Suppressor macrophage treated with lipopolysaccharide for 1 hour (primary cell): ENCODE results near the gene CTDSP2.
"Not testable (repeated sequence)": the region's sequence is repeated elsewhere in the genome, so short reads cannot be mapped to it uniquely, and the experiment has no call there.

ENCODE experiments used
- DNase-seq, 3 donors: peaks; one replicate each; pipeline ENCODE4 v3.0.0-alpha.2; 2020 to 2022

The CTDSP2 gene

DNA sequence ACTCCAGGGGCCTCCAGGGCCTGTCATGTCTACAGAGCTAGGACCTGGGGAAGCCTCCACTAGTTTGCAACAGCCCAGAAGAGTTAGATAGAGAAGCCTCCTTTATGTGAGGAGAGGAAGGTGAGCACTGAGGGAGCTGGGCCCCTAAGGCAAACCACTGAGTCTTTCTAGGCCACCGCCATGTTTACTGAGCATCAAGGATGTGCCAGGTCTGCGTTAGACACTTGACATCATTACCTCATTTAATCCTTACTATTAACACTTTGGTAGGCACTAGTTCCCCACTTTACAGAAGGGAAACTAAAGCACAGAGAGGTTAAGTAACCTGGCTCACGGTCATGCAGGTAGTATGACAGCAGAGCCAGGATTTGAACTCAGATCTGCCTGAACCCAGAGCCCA lies 12.9 kb downstream of the CTDSP2 start:
- DNase-seq, result no peak

DNA sequence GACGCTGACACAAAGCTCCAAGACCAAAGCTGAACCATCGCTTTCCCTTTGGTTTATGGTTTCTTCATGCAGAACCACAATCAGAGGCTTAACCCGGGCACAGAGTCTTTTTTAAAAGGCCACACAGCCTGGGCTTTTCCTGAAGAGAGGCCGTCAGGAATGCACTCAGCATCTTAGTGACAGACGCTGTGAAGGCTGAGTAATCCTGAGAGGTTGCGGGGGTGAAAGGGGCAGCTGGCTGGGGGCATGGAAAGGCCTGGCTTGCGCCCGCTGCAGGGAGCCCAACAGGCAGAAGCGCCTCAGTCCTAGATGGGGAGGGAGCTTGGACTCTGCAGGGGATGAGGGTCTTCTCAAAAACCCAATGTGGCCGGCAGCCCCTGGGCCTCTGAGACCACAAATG lies 13.6 kb downstream of the CTDSP2 start:
- peak in 1 of 3 donors; percentile 26 for DNase-seq

DNA sequence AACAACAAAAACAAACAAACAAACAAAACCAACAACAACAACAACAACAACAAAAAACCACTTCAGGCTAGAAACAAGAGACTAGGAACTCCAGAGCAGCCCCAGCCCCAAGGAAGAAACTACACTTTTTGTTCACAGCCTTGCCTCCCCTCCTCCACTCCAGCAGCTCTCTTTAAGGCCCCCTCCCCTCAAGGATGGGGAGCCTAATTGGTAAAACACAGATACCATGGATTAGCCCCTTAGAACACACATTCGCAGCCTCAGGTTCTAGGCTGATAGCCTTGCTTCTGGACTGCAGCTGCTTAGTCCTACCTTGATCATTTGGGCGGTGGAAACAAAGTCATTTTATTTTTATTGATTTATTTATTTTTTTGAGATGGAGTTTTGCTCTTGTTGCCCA lies 16.1 kb downstream of the CTDSP2 start:
- DNase-seq, result no peak

DNA sequence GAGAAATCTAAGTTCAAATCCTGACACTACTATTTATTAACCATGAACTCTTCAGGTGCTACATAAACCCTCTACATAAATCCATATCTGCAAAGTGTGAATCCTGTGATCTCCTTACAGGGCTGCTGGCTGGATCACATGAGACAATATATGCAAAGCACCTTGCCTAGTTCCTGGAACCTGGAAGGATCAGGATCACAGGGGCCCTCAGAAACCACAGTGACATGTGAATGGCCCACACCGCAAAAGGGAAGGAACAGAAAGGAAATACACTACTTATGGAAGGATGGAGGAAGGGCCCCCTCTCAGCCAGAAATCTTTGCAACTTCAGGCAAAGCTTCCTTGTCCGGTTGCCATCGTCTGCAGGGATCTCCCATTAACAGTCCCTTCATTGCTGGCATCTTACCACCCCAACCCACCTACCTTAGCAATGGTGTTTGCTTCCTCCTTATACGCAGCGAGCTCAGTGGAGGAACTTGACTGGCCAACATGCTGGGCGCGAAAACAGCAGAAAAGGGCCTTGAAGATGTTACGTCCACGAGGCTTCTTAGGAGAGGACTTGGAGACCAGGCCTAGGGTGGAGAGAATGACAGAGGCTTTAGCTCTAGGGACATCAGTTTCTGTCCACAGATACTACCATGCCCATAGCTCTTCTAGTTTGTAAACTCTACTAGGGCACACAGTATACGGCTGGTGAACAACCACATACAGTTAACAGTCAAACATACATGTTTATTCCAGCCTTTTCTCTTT lies 17.3 kb downstream of the CTDSP2 start:
- peak in 2 of 3 donors; percentile 23 to 29 for DNase-seq

DNA sequence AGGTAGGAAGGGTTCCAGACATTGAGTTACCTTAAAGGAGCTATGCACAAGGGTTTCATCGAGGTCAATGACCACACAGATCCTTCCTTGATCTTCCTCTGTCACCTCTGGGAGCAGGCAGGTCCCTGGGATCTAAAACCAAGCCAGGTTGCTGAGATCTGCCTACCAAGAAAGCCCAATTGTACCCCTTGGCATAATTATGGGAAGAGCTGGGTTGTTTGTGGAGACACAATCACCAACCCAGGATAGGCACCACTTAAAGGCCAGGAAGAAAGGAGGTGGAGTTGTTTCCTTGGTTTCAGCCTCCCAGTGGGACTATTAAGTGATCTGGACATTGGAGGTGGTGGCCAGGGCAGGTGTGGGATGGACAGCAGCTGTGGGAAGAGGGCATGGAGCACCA lies 19.6 kb downstream of the CTDSP2 start:
- DNase-seq, result no peak

DNA sequence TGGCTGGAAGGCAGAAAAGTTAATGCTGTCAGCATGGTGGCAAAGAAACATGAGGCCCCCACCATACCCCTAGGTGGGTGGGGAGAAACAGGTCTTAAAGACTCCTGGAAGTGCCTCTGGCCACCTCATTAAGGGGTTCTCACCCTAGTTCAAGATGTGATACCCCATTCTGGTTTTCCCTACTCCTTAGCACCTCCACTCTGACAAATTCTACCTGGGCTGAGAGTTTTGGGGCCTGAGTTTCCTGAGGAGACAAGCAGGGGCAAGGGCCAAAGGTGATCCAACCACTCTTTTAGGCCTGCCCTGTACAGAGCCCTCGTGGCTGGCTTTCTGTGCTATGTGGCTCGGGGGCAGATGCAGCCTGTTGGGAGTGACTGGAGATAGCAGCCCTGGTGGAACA lies 20.1 kb downstream of the CTDSP2 start:
- DNase-seq, result no peak

DNA sequence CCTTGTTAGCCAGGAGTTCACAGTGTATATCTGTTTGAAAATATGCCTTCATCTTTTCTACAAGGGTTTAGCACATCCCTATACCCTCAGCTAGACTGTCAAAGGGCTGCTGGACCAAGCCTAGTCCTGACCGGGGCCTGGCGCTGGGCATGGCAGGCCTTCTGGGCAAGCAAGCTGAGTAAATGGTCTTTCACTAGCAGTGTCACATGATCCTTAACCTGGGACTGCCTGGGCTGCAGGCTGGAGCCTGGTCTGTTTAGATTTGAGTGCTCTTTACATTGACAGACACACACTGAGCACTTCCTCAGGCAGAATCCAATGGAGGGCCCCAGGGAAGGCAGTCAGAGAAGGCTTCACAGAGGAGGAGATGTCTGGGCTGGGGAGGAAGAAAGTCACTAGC lies 21.1 kb downstream of the CTDSP2 start:
- no peak for DNase-seq

DNA sequence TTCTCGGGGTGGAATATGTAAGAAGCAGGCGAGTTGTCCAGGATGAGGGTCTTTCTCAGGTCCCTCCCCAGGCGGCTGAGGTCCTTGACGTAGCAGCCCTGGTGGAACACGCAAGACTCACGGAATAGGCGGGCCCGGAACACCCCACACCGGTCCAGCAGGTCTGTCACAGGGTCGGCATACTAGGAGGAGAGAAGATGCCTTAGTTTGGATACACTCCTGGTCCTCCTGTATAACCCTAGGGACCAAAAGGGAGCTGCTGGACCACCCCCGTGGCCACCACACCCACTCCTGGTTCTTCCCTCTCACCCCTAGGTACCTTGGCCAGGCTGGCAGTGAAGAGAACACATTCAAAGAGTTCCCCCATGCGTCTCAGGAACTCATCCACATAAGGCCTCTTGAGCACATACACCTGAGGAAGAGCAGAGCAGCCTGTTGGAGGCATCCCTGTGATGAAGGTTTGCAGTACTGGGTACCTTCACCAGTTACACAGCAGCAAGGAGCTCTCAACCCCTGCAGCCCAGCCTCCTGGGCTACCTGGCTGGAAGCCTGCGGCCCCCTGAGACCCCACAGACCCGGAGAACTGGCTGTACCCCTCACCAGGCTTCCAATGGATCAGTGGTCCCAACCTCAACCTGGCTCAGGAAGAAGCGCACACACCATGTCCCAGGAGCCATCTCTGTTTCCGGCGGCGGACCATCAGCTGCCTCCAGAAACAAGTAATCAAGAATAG lies 22.5 kb downstream of the CTDSP2 start:
- no peak for DNase-seq

DNA sequence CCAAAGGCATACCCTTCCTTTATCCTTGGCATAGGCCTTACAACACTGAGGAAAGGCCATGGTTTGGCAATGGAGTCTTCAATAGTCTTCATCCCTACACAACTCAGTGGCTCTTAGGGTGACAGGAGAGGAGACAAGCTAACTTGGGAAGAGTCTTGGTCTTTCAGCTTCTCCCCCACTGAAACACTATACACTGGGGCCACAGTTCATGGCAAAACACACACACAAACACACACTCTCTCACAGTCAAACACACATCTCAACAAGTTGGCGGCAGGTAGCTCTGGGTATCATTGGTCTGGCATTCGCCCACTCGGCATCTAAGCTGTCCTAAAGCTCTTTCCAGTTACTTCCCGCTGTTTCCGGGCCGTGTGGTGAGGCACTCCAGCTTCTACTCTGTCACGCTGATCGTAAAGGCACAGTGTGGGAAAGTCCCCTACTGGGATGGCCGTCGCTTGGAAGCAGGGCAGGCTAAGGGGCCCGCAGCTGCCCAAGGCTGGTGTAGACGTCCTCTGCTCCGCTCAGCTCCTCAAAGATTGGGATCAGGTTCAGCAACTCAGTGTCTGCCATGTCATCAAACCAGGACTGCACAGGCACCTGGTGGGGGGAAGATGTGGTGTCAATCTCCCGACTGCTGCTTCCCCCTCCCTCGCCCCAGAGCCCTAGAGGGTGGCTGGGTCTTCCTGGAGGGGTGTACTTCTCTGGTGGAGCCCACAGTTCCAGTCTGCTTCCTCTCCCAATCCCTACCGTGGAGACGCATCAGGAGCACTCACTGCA lies 23.2 kb downstream of the CTDSP2 start:
- no peak for DNase-seq

DNA sequence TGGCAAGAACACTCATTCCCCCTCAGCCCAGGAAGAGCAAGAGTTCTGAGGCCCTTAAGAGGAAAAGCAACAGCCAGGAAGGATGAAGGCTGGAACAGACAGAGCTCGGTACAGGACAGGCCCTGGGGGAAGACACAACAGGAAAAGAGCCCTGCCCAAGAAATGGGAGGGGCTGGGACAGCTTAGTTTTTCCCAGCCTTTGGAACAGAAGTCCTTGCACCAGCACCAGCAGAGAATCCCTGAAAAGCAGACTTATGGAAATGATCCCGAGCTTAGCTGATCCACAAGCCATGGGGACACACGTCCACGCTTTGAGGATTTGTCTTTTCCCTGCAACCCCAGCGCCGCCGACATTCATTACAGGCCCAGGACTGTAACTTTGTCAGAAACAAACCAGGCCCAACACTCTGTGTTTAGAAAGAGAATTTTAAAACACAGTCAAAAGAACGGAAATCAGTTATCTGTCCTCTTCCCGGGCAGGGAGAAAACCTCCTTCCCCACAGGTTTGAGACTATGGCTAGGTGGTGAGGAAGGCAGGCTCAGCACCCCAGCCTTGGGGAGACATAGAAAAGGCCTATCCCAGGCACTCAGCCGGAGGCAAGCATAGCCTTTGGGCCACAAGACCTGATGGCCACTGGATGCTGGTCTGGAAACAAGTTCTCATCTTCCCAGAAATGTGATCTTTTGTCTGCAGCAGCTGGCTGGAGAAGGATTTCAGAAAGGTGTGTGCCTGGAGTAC lies 24.0 kb downstream of the CTDSP2 start:
- no peak for DNase-seq

DNA sequence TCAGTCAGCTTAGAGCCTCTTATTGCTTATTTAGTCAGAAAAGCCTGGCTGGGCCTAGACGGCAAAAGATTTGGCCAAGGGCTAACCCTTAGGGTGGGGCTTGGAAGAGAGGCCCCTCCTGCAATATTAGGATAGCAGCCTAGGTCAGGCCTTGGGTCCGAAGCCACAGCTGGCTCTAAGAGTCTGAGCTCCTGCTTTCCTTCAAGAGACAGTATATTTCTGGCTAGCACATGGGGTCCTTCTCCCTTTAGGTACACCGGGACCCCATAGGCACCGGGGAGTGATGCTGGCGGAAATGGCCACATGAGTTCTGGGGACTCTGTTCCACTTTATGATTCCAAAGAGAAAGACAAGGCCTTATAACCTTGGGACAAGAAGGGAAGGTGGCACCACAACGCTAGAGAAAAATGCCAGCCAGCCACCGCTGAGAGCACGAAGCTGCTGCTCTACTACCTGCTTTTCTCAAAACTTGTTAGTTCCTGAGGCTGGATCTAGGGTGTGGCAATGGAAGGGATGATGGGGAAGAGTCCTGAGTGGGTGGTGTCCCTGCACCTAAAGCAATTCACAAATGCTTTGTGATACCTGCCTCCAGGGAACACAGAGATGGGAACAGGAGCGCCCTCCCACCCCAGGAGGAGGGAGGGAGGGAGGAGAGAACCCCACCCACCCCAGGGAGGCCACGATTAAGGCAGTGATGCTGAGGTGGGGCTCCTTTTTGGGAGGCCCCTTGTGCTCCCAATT lies 24.9 kb downstream of the CTDSP2 start:
- DNase-seq, result no peak

DNA sequence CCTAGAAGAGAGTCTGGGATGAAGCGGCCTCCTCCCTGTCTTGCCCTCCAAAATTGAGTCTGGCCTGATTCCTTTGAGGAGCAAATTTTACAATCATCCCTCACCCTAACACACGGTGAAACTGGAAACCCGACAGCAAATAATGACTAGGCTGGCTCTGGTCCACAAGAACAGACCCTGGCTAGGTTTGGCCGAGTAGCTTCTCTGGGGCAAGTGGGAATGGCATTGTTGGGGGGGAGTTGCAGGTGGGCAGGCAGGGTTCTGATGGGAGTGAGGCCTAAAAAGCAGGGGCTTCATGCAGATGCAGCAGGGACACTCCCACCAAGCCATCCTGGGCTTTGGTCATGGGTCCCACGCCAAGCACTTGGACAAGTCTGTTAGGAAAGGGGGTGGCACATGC lies 25.5 kb downstream of the CTDSP2 start:
- DNase-seq, result not testable (repeated sequence)

DNA sequence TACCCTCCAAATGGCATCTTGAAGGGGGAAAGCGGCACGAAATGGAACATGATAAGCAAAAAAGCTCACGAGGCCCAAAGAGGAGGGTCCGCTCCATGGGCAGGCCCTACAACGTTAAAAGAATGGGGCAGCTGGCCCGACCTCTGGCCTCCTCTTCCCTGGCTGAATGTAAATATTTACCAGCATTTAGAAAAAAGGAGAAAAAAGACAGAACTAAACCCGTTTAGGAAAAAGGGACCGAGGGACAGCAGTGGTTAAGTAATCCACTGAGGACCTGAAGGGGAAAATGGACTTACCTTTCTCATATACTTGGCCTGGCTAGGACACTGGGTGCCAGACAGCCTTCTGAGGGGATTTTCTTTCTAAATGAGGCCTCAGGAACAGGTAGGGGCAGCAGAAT lies 26.4 kb downstream of the CTDSP2 start:
- not testable (repeated sequence) for DNase-seq

DNA sequence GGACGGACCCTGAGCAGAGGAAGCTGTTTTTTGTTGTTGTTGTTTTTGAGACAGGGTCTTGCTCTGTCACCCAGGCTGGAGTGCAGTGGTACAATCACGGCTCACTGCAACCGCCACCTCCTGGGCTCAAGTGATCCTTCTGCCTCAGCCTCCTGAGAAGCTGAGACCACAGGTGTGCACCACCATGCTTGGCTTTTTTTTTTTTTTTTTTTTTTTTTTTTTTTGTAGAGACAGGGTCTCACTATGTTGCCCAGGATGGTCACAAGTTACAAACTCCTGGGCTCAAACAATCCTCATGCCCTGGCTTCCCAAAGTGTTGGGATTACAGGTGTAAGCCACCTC lies 28.6 kb downstream of the CTDSP2 start:
- not testable (repeated sequence) for DNase-seq

DNA sequence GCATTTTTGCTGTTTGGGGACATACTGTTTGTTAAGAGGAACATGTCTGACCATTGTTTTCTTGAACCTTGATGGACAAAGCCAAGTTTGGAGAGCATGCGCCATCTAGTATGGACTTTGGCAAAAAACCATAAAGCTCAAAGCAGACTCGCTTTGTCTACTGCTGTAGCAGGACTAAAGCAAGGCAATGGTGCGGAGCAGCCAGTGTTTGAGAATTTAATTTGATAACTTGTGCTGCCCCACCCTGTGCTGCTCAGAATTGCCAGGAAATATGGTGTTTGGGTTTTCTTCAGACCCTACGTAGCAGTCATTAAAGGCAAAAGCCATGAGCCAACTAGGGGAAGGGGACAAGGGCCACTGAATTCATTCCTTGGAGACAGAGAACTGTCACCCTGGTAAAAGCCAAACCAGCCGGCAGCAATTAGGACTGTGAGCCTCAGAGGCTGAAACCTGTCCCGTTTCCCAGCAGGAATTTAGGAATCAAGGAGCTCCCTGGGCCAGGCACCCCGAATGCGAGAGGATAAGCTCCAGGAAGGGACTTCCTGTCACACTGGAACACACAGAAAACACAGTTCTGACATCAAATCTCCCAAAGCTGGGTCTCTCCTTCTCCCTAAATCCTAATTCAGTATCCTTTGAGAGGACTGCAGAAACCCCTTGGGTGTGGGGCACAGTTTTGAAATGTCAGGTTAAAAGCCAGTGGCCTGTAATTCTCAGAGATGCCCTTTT lies 29.1 kb downstream of the CTDSP2 start:
- no peak for DNase-seq

DNA sequence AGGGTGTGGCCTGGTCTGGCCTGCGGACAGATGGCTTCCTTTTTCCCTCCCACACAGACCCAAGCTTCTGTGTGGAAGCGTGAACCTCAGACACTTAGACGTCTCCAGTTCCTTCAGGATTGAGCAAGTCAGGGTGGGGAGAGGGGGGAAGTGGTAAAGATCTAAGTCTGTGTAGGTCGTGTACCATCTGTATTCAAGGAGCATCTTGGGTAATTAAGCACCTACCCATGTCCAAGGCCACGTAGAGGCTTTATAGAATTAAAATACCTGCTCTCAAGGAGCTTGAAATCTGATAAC lies 29.7 kb downstream of the CTDSP2 start:
- peak; percentile 74 to 79 (median 79) for DNase-seq

DNA sequence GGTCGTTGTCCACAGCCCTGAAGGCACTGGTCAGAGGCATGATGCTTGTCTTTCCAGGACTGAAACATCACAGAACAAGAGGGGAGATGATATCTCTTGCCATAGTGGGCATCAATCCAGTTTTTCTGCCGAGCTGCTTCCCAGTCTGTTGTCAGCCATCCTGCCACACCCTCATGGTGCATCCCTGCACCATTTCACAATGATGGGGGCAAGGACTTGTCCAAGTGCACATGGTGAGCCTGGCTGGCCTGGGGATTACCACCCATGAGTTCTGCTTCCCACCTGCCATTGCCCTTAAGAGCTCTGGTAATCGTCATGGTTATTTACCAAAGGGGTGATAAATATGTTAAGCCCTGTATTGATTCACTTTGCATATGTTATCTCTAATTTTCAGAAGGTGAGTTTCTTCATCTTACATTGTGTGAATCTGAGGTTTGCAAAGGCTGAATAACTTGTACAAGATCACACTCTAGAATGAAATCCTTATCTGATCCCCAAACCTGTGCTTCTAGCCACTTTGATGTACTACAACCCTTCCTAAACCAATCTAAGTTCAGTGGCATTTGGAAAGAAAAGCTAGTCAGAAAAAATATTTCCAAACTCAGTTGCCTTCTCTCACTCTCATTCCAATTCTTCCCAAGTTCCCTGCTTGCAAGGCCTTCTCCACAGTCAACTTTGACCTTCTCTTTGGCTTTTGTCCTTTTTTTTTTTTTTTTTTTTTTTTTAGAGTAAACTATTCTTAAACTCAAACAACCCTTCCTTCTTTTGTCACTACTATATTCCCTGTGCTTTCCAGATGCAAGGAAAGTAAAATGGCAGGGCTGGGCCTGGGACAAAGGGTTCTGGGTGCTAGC lies 30.3 kb downstream of the CTDSP2 start:
- DNase-seq, result no peak

DNA sequence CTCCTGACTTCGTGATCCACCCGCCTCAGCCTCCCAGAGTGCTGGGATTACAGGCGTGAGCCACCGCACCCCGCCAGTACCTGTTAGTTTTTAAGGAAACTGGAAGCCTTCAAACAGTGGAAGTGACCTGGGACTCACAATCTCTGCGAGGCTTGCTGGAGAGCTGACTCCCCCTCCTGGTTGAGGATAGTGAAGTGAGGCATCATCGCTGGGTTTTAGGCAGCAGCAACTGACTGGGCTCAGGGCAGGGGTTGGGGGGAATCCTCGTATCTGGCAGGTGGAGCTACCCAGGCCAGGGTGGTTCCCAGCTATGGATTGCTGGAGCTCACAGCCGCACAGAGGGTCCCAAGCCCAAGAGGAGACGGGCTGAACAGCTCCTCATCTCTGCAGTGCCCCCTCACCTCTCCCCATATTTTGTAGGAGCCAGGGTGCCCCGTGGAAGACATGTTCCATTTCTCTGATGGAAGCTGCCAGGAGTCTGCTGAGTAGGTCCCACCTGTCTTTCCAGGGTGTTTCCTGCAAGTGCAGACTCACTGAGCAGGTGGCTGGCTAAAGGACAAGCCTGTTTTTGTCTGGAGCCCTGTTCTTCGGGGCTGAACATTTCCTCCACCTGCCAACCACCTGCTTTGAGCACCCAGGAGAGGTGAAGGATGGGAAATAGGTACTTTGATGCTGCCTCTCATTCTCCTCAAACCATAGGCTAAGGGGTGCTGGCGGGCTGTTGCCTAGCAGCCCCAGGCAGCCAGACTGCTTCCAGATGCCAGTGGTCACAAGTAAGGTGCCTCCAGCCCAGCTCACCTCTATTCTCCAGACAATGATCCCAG lies 31.1 kb downstream of the CTDSP2 start:
- no peak for DNase-seq

DNA sequence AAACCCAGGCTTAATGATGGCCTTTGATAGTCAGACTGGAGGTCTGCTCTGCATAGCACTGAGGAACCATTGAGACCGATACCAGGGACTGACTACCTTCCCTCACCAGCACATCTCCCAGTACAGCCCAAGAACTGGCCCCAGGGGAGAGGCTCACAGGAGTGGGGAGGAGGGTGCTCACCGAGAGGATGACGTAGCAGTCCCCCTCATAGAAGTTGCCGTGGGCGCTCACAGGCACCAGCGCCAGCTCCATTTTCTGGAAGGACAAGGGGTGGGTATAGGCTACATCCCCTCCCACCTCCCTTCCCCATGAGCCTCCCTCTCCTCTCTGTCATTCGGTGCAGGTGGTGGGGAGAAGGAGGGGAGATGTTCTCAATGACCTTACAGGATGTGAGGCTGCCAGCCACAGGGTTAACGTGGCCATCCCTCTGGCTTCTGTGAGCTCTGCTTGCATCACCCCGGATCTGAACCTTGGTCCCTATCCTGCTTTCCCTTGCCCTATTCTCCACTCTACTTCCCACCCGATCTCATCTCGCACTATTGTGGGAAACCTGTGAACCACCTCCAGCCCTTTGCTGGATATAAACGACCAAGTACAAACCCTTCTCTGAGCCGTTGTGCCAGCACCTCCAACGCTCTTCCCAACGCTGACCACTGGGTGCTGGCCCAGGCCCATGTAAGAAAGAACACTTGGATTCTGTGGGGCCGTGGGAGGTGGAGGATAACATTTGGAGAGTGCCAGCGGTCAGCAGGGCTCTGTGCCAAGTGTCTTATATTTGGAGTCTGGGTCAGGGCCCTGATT lies 32.4 kb downstream of the CTDSP2 start:
- DNase-seq, result no peak
